Subcutaneous abdominal adipose tissue (tissue), 5 donors: ENCODE data around the gene PYCR2.

Source experiments
- H3K27ac ChIP-seq: one replicate; pipeline ENCODE4 v1.7.0; 2013; ENCODE audit warnings: low read depth, mild to moderate bottlenecking, inconsistent platforms, low read length, moderate library complexity
- H3K27me3 ChIP-seq, 5 donors: one replicate each; pipeline ENCODE4 v1.7.0; 2013; ENCODE audit warnings: low read length in 5 of 5, inconsistent platforms in 1 of 5; ENCODE audit not compliant: control insufficient read depth in 5 of 5, insufficient read depth in 4 of 5
- H3K36me3 ChIP-seq, 5 donors: one replicate each; pipeline ENCODE4 v1.7.0; 2013; ENCODE audit warnings: low read length in 5 of 5; ENCODE audit not compliant: control insufficient read depth in 5 of 5, insufficient read depth in 5 of 5
- H3K4me1 ChIP-seq, 5 donors: one replicate each; pipeline ENCODE4 v1.7.0; 2013; ENCODE audit warnings: low read length in 5 of 5, mild to moderate bottlenecking in 3 of 5, moderate library complexity in 1 of 5; ENCODE audit not compliant: control insufficient read depth in 5 of 5, insufficient read depth in 5 of 5
- H3K4me3 ChIP-seq, 5 donors: one replicate each; pipeline ENCODE4 v1.7.0; 2013; ENCODE audit warnings: low read length in 5 of 5, low read depth in 1 of 5
- H3K9ac ChIP-seq, 5 donors: one replicate each; pipeline ENCODE4 v1.7.0; 2013; ENCODE audit warnings: low read length in 5 of 5, mild to moderate bottlenecking in 4 of 5, moderate library complexity in 3 of 5
- H3K9me3 ChIP-seq, 5 donors: one replicate each; pipeline ENCODE4 v1.7.0; 2013; ENCODE audit warnings: low read length in 5 of 5; ENCODE audit not compliant: control insufficient read depth in 5 of 5
- donor health status: healthy.
- donor health status: healthy.
- donor health status: healthy.
- donor health status: healthy.
- donor health status: healthy.

The PYCR2 gene

DNA sequence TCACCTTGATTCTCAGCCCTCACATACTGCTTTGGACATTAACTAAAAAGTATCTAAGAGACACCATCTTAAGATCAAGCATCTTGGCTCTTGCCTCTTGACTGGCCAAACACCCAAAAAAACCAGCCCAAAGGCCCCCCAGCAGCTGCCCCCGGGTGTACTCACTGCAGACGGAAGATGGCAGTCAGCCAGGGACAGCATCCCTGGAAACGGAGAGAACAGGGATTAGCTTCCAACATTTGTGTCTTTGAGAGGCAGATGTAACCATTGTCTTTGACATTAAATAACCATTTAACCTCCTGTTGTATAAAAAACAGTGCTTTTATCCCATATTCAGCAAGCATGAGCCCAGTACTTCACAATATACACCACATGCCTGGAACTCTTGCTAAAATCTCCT is 53.1 kb downstream of the PYCR2 start:
- no peaks in the 10 kb centered on the region for H3K27me3 ChIP-seq
- no peaks in the 10 kb centered on the region for H3K9me3 ChIP-seq
- H3K9ac ChIP-seq = no peak overlapping the region
- peaks cover 7 to 93% (median 79%) of the 10 kb centered on the region in 5 donors for H3K36me3 ChIP-seq
- peaks cover 0 to 9% (median 4%) of the 10 kb centered on the region in 5 donors for H3K4me1 ChIP-seq
- H3K4me3 ChIP-seq = no peak overlapping the region
- no peak overlapping the region for H3K27ac ChIP-seq
